Transverse colon (tissue), 4 donors: ENCODE data around the gene NRXN2.

Experiments
- POLR2A ChIP-seq: fragments of 450-650 bp; IDR thresholded peaks from one replicate; pipeline ENCODE4 v1.6.1; 2016; ENCODE audit warnings: antibody characterized with exemption, mild to moderate bottlenecking, moderate library complexity
- POLR2AphosphoS5 ChIP-seq, 3 donors: sonication (generic); formaldehyde crosslinking; IDR thresholded peaks; one replicate each; pipeline ENCODE4 v1.6.1; 2016; ENCODE audit warnings: antibody characterized with exemption in 3 of 3
- TF ChIP-seq, protein P1 (sequence below), 5 experiments: fragments of 200-600 bp in 3 of 5; fragments of 450-650 bp in 2 of 5; sonication (generic) in 3 of 5; IDR thresholded peaks; 1 replicate in 2 of 5; 2 replicates in 3 of 5; pipeline ENCODE4 v1.5.1; 2016 to 2017; ENCODE audit warnings: antibody characterized with exemption in 5 of 5, inconsistent platforms in 3 of 5, mild to moderate bottlenecking in 2 of 5, moderate library complexity in 1 of 5

DNA sequence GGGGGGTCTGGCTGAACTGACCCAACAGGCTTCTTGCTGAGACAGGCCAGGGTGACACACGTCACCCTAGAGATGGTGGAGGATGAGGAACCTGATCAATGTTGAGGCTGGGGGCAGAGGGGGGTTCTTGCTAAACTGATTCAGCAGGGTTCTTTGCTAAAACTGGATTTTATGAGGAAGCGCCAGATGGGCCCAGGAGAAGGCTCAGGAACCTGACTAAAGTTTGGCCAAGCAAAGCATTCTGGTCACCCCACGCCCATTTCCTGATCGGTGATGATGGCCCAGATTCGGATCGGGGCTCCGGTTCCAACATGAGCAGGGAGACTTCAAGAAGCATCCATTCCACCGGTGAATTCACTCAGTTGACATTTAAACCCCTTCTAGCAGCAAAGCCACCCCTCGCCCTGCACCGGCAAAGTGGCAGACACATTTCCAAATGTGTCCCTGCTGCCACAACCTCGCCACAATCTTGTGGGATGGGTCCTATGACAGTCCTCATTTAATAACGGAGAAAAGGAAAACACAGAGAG, 166.2 kb downstream of the NRXN2 start:
- no peak for TF ChIP-seq POLR2A
- TF ChIP-seq, protein P1, sequence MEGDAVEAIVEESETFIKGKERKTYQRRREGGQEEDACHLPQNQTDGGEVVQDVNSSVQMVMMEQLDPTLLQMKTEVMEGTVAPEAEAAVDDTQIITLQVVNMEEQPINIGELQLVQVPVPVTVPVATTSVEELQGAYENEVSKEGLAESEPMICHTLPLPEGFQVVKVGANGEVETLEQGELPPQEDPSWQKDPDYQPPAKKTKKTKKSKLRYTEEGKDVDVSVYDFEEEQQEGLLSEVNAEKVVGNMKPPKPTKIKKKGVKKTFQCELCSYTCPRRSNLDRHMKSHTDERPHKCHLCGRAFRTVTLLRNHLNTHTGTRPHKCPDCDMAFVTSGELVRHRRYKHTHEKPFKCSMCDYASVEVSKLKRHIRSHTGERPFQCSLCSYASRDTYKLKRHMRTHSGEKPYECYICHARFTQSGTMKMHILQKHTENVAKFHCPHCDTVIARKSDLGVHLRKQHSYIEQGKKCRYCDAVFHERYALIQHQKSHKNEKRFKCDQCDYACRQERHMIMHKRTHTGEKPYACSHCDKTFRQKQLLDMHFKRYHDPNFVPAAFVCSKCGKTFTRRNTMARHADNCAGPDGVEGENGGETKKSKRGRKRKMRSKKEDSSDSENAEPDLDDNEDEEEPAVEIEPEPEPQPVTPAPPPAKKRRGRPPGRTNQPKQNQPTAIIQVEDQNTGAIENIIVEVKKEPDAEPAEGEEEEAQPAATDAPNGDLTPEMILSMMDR (IDR thresholded peaks at IDR 0.05) = no peak
- no peak for TF ChIP-seq POLR2AphosphoS5 (IDR thresholded peaks at IDR 0.05)
